Vagina (tissue), 2 donors: ENCODE data around the gene USP10.

Experiments
- CTCF ChIP-seq, 3 experiments: fragments of 450-650 bp in 2 of 3; fragments of 200-600 bp in 1 of 3; sonication (generic) in 1 of 3; IDR thresholded peaks; one replicate each; pipeline ENCODE4 v1.5.1; 2017 to 2019; ENCODE audit warnings: antibody characterized with exemption in 3 of 3, mild to moderate bottlenecking in 2 of 3, moderate library complexity in 2 of 3
- POLR2A ChIP-seq, 2 donors: fragments of 450-650 bp; IDR thresholded peaks; one replicate each; pipeline ENCODE4 v1.6.1; 2017; ENCODE audit warnings: antibody characterized with exemption in 2 of 2, mild to moderate bottlenecking in 2 of 2, moderate library complexity in 2 of 2

- no peak for TF ChIP-seq CTCF (IDR thresholded peaks at IDR 0.05)
- TF ChIP-seq POLR2A (IDR thresholded peaks at IDR 0.05): no peak
Observed at GRCh38 chr16:84818133-84818532, 118.3 kb downstream of the USP10 start.
